ENCODE measurements around the gene GABARAPL2.
"Not testable (repeated sequence)": the region's sequence is repeated elsewhere in the genome, so short reads cannot be mapped to it uniquely, and the experiment has no call there.

The GABARAPL2 gene

GRCh38 chr16:75566040-75566757, at the start of gene GABARAPL2:
TSS of gene GABARAPL2 (plus strand) at chr16:75566379. CDS start at chr16:75566487, 108 bp downstream.
- no peaks in the 10 kb centered on the region for H3K9me3 Mint-ChIP-seq
- ATAC-seq (peak; percentile 83), DNase-seq (peak; percentile 90 to 94)
- H3K4me3 Mint-ChIP-seq, result peak within 1 kb of the TSS; percentile 88 to 93
- H3K27me3 Mint-ChIP-seq, result peaks cover 12% of the 10 kb centered on the region
- peak within 1 kb of the TSS; percentile 87 to 91 for H3K27ac Mint-ChIP-seq
- peaks cover 40% of the 10 kb centered on the region for H3K4me1 Mint-ChIP-seq

GRCh38 chr16:75519175-75519574, 47.0 kb upstream of the GABARAPL2 start:
- Mint-ChIP-seq H3K4me1 (peaks cover 12% of the 10 kb centered on the region), H3K4me3 (no peak overlapping the region), H3K27ac (no peak overlapping the region), H3K27me3 (no peaks in the 10 kb centered on the region), H3K9me3 (no peaks in the 10 kb centered on the region)
- ATAC-seq (no peak), DNase-seq (no peak)

- H3K9me3 Mint-ChIP-seq, result no peaks in the 10 kb centered on the region
- no peak for ATAC-seq
- H3K4me3 Mint-ChIP-seq, result no peak overlapping the region
These were observed 40.0 kb upstream of the GABARAPL2 start for GRCh38 chr16:75526032-75526790.

GRCh38 chr16:75527825-75528299, 38.3 kb upstream of the GABARAPL2 start:
- no peak for DNase-seq
- Mint-ChIP-seq H3K9me3 (no peaks in the 10 kb centered on the region), H3K27me3 (peaks cover 7% of the 10 kb centered on the region), H3K27ac (no peak overlapping the region), H3K4me3 (no peak overlapping the region), H3K4me1 (no peaks in the 10 kb centered on the region)
- no peak for ATAC-seq

More at GRCh38 chr16:75526032-75526790, 40.0 kb upstream of the GABARAPL2 start:
- Mint-ChIP-seq H3K27ac (no peak overlapping the region), H3K4me1 (no peaks in the 10 kb centered on the region), H3K27me3 (no peaks in the 10 kb centered on the region)
- no peak for DNase-seq

GRCh38 chr16:75529056-75529905, 36.9 kb upstream of the GABARAPL2 start:
- no peak overlapping the region for H3K4me3 Mint-ChIP-seq
- no peak overlapping the region for H3K27ac Mint-ChIP-seq
- DNase-seq (no peak), ATAC-seq (peak; percentile 15)
- no peaks in the 10 kb centered on the region for H3K4me1 Mint-ChIP-seq
- H3K9me3 Mint-ChIP-seq, result no peaks in the 10 kb centered on the region
- peaks cover 7% of the 10 kb centered on the region for H3K27me3 Mint-ChIP-seq

GRCh38 chr16:75529959-75530358, 36.2 kb upstream of the GABARAPL2 start:
- ATAC-seq, result no peak
- H3K4me3 Mint-ChIP-seq, result no peak overlapping the region
- H3K27me3 Mint-ChIP-seq, result peaks cover 12% of the 10 kb centered on the region
- H3K9me3 Mint-ChIP-seq, result no peaks in the 10 kb centered on the region
- no peaks in the 10 kb centered on the region for H3K4me1 Mint-ChIP-seq
- no peak overlapping the region for H3K27ac Mint-ChIP-seq
- no peak for DNase-seq

GRCh38 chr16:75532142-75532765, 33.9 kb upstream of the GABARAPL2 start:
- H3K27me3 Mint-ChIP-seq, result peaks cover 15% of the 10 kb centered on the region
- no peak for DNase-seq
- peak overlapping the region in 1 of 2 donors; percentile 44 for H3K27ac Mint-ChIP-seq
- H3K9me3 Mint-ChIP-seq, result no peaks in the 10 kb centered on the region
- H3K4me1 Mint-ChIP-seq, result no peaks in the 10 kb centered on the region
- ATAC-seq, result no peak
- H3K4me3 Mint-ChIP-seq, result no peak overlapping the region

GRCh38 chr16:75532791-75533190, 33.4 kb upstream of the GABARAPL2 start:
- no peak overlapping the region for H3K27ac Mint-ChIP-seq
- peaks cover 15% of the 10 kb centered on the region for H3K27me3 Mint-ChIP-seq
- ATAC-seq (no peak), DNase-seq (no peak)
- H3K4me3 Mint-ChIP-seq, result no peak overlapping the region
- no peaks in the 10 kb centered on the region for H3K4me1 Mint-ChIP-seq
- no peaks in the 10 kb centered on the region for H3K9me3 Mint-ChIP-seq

GRCh38 chr16:75534560-75535205, 31.5 kb upstream of the GABARAPL2 start:
- Mint-ChIP-seq H3K27ac (no peak overlapping the region), H3K9me3 (no peaks in the 10 kb centered on the region), H3K27me3 (peaks cover 15% of the 10 kb centered on the region), H3K4me3 (no peak overlapping the region), H3K4me1 (no peaks in the 10 kb centered on the region)
- ATAC-seq (no peak), DNase-seq (no peak)

- peak; percentile 37 for ATAC-seq
- no peaks in the 10 kb centered on the region for H3K9me3 Mint-ChIP-seq
- DNase-seq, result no peak
- H3K27ac Mint-ChIP-seq, result no peak overlapping the region
- peaks cover 15% of the 10 kb centered on the region for H3K27me3 Mint-ChIP-seq
- H3K4me1 Mint-ChIP-seq, result no peaks in the 10 kb centered on the region
- H3K4me3 Mint-ChIP-seq, result no peak overlapping the region
These were observed 30.9 kb upstream of the GABARAPL2 start for GRCh38 chr16:75535211-75535843.

GRCh38 chr16:75535901-75536300, 30.3 kb upstream of the GABARAPL2 start, which contains the start of gene CHST5:
TSS of gene CHST5 (minus strand) at chr16:75536108. CDS start at chr16:75530384, 5,724 bp downstream.
- no peaks in the 10 kb centered on the region for H3K4me1 Mint-ChIP-seq
- no peak for ATAC-seq
- DNase-seq, result no peak
- no peak within 1 kb of the TSS for H3K27ac Mint-ChIP-seq
- H3K9me3 Mint-ChIP-seq, result no peaks in the 10 kb centered on the region
- H3K27me3 Mint-ChIP-seq, result peaks cover 15% of the 10 kb centered on the region
- H3K4me3 Mint-ChIP-seq, result no peak within 1 kb of the TSS

- no peaks in the 10 kb centered on the region for H3K9me3 Mint-ChIP-seq
- peaks cover 8% of the 10 kb centered on the region for H3K27me3 Mint-ChIP-seq
- no peaks in the 10 kb centered on the region for H3K4me1 Mint-ChIP-seq
- ATAC-seq, result no peak
- no peak overlapping the region for H3K4me3 Mint-ChIP-seq
- H3K27ac Mint-ChIP-seq, result no peak overlapping the region
- DNase-seq, result no peak
These were observed 28.4 kb upstream of the GABARAPL2 start for GRCh38 chr16:75537776-75538175.

GRCh38 chr16:75538882-75539565, 27.2 kb upstream of the GABARAPL2 start:
- H3K27me3 Mint-ChIP-seq, H3K4me3 Mint-ChIP-seq, H3K4me1 Mint-ChIP-seq, H3K9me3 Mint-ChIP-seq, DNase-seq, ATAC-seq, H3K27ac Mint-ChIP-seq: not testable (repeated sequence)

GRCh38 chr16:75541236-75541635, 24.9 kb upstream of the GABARAPL2 start:
- ATAC-seq, result no peak
- H3K4me1 Mint-ChIP-seq, result no peaks in the 10 kb centered on the region
- no peak overlapping the region for H3K4me3 Mint-ChIP-seq
- no peaks in the 10 kb centered on the region for H3K9me3 Mint-ChIP-seq
- no peaks in the 10 kb centered on the region for H3K27me3 Mint-ChIP-seq
- H3K27ac Mint-ChIP-seq, result no peak overlapping the region
- DNase-seq, result no peak

All from stimulated activated naive CD8-positive, alpha-beta T cell treated with anti-CD3 and anti-CD28 coated beads, Interleukin-15, amount 100 ng/mL, for 72 hours (primary cell).